K562 (cell line): Measurements from ENCODE around the gene FOXP3.

Experiments
- ADNP ChIP-seq: fragments of 200-800 bp; sonication (Bioruptor generic); IDR thresholded peaks from 2 replicates; pipeline ENCODE4 v1.6.1; 2016; ENCODE audit warnings: missing genetic modification characterization, missing compliant biosample characterization
- ARID2 ChIP-seq: fragments of 450-650 bp; IDR thresholded peaks from 2 replicates; pipeline ENCODE4 v1.6.1; 2017; ENCODE audit warnings: antibody characterized with exemption, mild to moderate bottlenecking
- JUNB ChIP-seq: fragments of 450-650 bp; formaldehyde crosslinking; conservative IDR thresholded peaks from 2 replicates; pipeline ENCODE4 v1.4.0; 2020; ENCODE audit warnings: mild to moderate bottlenecking
- KLF13 ChIP-seq: fragments of 450-650 bp; IDR thresholded peaks from 2 replicates; pipeline ENCODE4 v1.6.1; 2016; ENCODE audit warnings: missing genetic modification characterization, low read depth, mild to moderate bottlenecking, missing compliant biosample characterization, moderate library complexity, borderline replicate concordance
- NRF1 ChIP-seq, 2 experiments: fragments of 450-650 bp; IDR thresholded peaks in 1 of 2; conservative IDR thresholded peaks in 1 of 2; 2 replicates each; pipeline ENCODE4 v1.6.1; 2014; ENCODE audit warnings: mild to moderate bottlenecking in 2 of 2
- SP1 ChIP-seq: sonication (generic); formaldehyde crosslinking; IDR thresholded peaks from 2 replicates; pipeline ENCODE4 v1.8.1; 2022; ENCODE audit warnings: mild to moderate bottlenecking, missing genetic modification reagents
- ZNF140 ChIP-seq: fragments of 250-450 bp; sonication (Bioruptor Pico); IDR thresholded peaks from 2 replicates; pipeline ENCODE4 v1.8.0; 2021; ENCODE audit warnings: moderate library complexity, mild to moderate bottlenecking, inconsistent platforms
- ZNF274 ChIP-seq: IDR thresholded peaks from 2 replicates; pipeline ENCODE4 v1.6.1; 2011; ENCODE audit warnings: low read depth, mild to moderate bottlenecking, low read length, moderate library complexity, borderline replicate concordance
- TF ChIP-seq, protein P1 (sequence below): fragments of 450-650 bp; IDR thresholded peaks from 2 replicates; pipeline ENCODE4 v1.6.1; 2016; ENCODE audit warnings: low read depth
- TF ChIP-seq, protein P2 (sequence below), 2 experiments: fragments of 450-650 bp in 1 of 2; sonication (generic) in 1 of 2; formaldehyde crosslinking in 1 of 2; IDR thresholded peaks; 2 replicates each; pipeline versions ENCODE4 v1.7.1 to v1.9.0; 2016 to 2022; ENCODE audit warnings: inconsistent platforms in 1 of 2, mild to moderate bottlenecking in 1 of 2, missing genetic modification reagents in 1 of 2
- TF ChIP-seq, protein P3 (sequence below): fragments of 250-450 bp; sonication (Bioruptor Pico); IDR thresholded peaks from 2 replicates; pipeline ENCODE4 v1.4.0; 2020; ENCODE audit warnings: mild to moderate bottlenecking, moderate library complexity, borderline replicate concordance

DNA sequence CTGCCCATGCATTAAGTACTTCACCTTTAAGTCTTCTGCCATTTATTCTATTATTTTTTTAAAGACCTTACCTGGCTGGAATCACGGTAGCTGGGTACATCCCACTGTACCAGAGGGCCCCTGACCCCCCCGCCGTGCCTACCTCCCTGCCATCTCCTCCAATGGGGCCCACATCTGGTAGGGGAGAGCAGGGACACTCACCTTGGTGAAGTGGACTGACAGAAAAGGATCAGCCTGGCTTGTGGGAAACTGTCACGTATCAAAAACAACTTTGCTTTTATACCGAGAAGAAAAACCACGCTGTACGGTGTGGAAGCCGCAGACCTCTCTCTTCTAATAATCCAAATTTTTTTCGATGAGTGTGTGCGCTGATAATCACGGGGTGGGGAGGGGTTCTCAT lies at the start of gene FOXP3:
- TF ChIP-seq ZNF140 (no peak), JUNB (no peak), ARID2 (no peak), KLF13 (tag) (no peak), SP1 (no peak), NRF1 (conservative IDR thresholded peaks at IDR 0.05 in 1 of 2, IDR thresholded peaks at IDR 0.05 in 1 of 2) (no peak), ADNP (tag) (no peak), ZNF274 (no peak)
- TF ChIP-seq, protein P1, sequence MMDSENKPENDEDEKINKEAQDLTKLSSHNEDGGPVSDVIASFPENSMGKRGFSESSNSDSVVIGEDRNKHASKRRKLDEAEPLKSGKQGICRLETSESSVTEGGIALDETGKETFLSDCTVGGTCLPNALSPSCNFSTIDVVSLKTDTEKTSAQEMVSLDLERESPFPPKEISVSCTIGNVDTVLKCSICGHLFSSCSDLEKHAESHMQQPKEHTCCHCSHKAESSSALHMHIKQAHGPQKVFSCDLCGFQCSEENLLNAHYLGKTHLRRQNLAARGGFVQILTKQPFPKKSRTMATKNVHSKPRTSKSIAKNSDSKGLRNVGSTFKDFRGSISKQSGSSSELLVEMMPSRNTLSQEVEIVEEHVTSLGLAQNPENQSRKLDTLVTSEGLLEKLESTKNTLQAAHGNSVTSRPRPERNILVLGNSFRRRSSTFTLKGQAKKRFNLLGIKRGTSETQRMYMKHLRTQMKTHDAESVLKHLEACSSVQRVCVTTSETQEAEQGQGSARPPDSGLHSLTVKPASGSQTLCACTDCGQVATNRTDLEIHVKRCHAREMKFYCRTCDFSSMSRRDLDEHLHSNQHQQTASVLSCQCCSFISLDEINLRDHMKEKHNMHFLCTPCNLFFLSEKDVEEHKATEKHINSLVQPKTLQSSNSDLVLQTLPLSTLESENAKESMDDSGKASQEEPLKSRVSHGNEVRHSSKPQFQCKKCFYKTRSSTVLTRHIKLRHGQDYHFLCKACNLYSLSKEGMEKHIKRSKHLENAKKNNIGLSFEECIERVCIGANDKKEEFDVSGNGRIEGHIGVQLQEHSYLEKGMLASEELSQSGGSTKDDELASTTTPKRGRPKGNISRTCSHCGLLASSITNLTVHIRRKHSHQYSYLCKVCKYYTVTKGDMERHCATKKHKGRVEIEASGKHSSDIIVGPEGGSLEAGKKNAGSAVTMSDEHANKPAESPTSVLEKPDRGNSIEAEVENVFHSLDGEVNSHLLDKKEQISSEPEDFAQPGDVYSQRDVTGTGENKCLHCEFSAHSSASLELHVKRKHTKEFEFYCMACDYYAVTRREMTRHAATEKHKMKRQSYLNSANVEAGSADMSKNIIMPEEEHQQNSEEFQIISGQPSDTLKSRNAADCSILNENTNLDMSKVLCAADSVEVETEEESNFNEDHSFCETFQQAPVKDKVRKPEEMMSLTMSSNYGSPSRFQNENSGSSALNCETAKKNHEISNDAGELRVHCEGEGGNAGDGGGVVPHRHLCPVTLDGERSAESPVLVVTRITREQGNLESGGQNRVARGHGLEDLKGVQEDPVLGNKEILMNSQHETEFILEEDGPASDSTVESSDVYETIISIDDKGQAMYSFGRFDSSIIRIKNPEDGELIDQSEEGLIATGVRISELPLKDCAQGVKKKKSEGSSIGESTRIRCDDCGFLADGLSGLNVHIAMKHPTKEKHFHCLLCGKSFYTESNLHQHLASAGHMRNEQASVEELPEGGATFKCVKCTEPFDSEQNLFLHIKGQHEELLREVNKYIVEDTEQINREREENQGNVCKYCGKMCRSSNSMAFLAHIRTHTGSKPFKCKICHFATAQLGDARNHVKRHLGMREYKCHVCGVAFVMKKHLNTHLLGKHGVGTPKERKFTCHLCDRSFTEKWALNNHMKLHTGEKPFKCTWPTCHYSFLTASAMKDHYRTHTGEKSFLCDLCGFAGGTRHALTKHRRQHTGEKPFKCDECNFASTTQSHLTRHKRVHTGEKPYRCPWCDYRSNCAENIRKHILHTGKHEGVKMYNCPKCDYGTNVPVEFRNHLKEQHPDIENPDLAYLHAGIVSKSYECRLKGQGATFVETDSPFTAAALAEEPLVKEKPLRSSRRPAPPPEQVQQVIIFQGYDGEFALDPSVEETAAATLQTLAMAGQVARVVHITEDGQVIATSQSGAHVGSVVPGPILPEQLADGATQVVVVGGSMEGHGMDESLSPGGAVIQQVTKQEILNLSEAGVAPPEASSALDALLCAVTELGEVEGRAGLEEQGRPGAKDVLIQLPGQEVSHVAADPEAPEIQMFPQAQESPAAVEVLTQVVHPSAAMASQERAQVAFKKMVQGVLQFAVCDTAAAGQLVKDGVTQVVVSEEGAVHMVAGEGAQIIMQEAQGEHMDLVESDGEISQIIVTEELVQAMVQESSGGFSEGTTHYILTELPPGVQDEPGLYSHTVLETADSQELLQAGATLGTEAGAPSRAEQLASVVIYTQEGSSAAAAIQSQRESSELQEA: no peak
- TF ChIP-seq, protein P2, sequence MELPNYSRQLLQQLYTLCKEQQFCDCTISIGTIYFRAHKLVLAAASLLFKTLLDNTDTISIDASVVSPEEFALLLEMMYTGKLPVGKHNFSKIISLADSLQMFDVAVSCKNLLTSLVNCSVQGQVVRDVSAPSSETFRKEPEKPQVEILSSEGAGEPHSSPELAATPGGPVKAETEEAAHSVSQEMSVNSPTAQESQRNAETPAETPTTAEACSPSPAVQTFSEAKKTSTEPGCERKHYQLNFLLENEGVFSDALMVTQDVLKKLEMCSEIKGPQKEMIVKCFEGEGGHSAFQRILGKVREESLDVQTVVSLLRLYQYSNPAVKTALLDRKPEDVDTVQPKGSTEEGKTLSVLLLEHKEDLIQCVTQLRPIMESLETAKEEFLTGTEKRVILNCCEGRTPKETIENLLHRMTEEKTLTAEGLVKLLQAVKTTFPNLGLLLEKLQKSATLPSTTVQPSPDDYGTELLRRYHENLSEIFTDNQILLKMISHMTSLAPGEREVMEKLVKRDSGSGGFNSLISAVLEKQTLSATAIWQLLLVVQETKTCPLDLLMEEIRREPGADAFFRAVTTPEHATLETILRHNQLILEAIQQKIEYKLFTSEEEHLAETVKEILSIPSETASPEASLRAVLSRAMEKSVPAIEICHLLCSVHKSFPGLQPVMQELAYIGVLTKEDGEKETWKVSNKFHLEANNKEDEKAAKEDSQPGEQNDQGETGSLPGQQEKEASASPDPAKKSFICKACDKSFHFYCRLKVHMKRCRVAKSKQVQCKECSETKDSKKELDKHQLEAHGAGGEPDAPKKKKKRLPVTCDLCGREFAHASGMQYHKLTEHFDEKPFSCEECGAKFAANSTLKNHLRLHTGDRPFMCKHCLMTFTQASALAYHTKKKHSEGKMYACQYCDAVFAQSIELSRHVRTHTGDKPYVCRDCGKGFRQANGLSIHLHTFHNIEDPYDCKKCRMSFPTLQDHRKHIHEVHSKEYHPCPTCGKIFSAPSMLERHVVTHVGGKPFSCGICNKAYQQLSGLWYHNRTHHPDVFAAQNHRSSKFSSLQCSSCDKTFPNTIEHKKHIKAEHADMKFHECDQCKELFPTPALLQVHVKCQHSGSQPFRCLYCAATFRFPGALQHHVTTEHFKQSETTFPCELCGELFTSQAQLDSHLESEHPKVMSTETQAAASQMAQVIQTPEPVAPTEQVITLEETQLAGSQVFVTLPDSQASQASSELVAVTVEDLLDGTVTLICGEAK (IDR thresholded peaks at IDR 0.05): no peak
- TF ChIP-seq, protein P2 (CRISPR knock-in tag; IDR thresholded peaks at IDR 0.05): no peak
- TF ChIP-seq, protein P3, sequence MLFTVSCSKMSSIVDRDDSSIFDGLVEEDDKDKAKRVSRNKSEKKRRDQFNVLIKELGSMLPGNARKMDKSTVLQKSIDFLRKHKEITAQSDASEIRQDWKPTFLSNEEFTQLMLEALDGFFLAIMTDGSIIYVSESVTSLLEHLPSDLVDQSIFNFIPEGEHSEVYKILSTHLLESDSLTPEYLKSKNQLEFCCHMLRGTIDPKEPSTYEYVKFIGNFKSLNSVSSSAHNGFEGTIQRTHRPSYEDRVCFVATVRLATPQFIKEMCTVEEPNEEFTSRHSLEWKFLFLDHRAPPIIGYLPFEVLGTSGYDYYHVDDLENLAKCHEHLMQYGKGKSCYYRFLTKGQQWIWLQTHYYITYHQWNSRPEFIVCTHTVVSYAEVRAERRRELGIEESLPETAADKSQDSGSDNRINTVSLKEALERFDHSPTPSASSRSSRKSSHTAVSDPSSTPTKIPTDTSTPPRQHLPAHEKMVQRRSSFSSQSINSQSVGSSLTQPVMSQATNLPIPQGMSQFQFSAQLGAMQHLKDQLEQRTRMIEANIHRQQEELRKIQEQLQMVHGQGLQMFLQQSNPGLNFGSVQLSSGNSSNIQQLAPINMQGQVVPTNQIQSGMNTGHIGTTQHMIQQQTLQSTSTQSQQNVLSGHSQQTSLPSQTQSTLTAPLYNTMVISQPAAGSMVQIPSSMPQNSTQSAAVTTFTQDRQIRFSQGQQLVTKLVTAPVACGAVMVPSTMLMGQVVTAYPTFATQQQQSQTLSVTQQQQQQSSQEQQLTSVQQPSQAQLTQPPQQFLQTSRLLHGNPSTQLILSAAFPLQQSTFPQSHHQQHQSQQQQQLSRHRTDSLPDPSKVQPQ (CRISPR knock-in tag): no peak
